Measurements from ENCODE around the gene CLDN16.

Gene CLDN16, protein sequence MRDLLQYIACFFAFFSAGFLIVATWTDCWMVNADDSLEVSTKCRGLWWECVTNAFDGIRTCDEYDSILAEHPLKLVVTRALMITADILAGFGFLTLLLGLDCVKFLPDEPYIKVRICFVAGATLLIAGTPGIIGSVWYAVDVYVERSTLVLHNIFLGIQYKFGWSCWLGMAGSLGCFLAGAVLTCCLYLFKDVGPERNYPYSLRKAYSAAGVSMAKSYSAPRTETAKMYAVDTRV

DNA sequence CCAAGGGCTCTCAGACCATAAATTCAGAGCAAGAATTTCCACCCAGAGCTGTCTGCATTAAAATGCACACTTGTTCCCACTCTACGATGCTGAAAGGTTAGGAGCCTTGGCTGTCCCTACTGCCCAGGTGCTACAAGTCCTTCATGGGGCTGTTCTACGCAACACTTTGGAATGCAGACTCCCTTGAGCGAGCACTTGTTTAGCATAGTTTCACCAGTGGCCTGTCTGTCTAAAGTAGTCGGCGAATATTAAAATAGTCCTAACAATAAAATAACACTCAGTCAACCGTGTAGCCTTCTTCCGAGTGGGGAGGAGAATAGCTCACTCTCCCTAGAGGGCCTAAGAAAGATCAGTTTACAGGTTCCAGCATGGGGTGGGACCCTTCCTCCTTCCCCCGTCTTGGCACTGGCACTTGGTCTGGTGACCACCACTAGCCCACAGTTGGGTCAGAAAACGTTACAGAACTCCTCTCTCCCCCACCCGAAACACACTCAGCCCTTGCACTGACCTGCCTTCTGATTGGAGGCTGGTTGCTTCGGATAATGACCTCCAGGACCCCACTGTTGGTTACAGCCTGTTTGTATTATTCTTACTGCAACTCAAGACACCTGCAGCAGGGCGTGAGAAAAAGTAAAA lies at the start of gene CLDN16:
TSS of gene CLDN16 (plus strand) at position 586 of the 636 bp plus-strand sequence. CDS start 167 bp downstream, outside the sequence.
- TF ChIP-seq, protein P1, sequence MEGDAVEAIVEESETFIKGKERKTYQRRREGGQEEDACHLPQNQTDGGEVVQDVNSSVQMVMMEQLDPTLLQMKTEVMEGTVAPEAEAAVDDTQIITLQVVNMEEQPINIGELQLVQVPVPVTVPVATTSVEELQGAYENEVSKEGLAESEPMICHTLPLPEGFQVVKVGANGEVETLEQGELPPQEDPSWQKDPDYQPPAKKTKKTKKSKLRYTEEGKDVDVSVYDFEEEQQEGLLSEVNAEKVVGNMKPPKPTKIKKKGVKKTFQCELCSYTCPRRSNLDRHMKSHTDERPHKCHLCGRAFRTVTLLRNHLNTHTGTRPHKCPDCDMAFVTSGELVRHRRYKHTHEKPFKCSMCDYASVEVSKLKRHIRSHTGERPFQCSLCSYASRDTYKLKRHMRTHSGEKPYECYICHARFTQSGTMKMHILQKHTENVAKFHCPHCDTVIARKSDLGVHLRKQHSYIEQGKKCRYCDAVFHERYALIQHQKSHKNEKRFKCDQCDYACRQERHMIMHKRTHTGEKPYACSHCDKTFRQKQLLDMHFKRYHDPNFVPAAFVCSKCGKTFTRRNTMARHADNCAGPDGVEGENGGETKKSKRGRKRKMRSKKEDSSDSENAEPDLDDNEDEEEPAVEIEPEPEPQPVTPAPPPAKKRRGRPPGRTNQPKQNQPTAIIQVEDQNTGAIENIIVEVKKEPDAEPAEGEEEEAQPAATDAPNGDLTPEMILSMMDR (IDR thresholded peaks at IDR 0.05; ENCODE audit: control extremely low read depth, extremely low read depth, low read depth, missing control alignments): no peak
- POLR2A ChIA-PET: no interaction called here
- CTCF ChIA-PET: interaction anchor here (1.4 to 1.7 kb wide), 3 partner anchors 11 to 17 kb away, joined by 3 to 5 read pairs (median 4); no protein-coding TSS in a partner anchor
- DNase-seq (ENCODE audit: extremely low spot score): no peak

DNA sequence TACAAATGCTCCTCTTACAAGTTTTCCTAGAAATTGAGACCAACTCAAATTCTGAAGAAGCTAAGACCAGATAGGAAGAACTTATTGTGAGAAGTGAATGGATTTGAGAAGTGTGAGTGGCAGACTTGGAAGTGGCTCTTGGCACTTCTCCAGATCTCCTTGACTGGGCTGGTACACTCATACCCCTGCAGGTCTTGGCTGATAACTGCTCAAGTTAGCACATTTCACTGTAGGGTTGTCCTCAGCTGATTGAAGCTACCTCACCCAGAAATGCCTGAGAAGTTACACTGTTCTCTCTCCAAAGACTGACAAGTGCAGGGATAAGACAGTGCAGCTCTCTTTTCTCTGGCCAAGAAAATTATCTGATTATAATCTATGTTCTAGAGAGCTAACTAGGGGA lies 49.2 kb upstream of the CLDN16 start:
- TF ChIP-seq, protein P1 (IDR thresholded peaks at IDR 0.05; ENCODE audit: control extremely low read depth, extremely low read depth, low read depth, missing control alignments): no peak
- DNase-seq (ENCODE audit: extremely low spot score): no peak
- CTCF ChIA-PET: interaction anchor here (1.0 to 3.5 kb wide), 4 partner anchors 12 to 392 kb away, joined by 4 to 17 read pairs (median 6); partner anchors contain the start of gene CLDN1
- POLR2A ChIA-PET: no interaction called here

DNA sequence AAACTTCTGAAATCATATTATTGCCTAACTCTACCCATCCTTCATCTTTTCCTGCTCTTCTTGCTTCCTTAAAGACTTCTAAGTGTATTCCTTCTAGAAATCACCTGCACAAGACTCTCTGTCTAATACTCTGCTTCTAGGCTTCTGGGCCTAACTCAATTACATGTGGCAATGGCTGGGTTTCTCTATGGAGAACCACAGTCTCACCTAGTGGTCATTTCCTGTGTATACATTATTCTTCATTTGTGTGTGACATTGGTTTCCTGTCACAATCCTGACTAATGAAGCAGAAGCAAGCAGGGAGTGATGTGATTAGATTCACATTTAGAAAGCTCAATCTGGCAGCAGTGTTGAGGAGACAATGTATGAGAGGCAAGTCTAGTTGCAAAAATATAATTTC lies 48.8 kb upstream of the CLDN16 start:
- CTCF ChIA-PET: interaction anchor here (1.0 to 3.5 kb wide), 4 partner anchors 12 to 392 kb away, joined by 4 to 17 read pairs (median 6); partner anchors contain the start of gene CLDN1
- POLR2A ChIA-PET: no interaction called here
- no peak for DNase-seq (ENCODE audit: extremely low spot score)
- TF ChIP-seq, protein P1 (IDR thresholded peaks at IDR 0.05; ENCODE audit: control extremely low read depth, extremely low read depth, low read depth, missing control alignments): peak; percentile 13

DNA sequence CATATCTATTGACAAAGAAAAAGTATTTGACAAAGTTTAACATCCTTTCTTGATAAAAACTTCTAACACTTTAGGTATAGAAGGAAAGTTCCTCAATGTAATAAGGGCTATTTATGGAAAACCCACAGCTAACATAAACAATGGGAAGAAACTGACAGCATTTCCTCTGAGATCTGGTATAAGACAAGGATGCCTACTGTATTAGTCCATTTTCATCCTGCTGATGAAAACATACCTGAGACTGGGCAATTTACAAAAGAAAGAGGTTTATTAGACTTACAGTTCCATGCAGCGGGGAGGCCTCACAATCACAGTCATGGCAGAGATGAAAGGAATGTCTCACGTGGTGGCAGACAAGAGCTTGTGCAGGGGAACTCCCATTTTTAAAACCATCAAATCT lies 47.9 kb upstream of the CLDN16 start:
- DNase-seq (ENCODE audit: extremely low spot score): no peak
- ChIA-PET POLR2A (no interaction called here), CTCF (no interaction called here)
- TF ChIP-seq, protein P1 (IDR thresholded peaks at IDR 0.05; ENCODE audit: control extremely low read depth, extremely low read depth, low read depth, missing control alignments): no peak

DNA sequence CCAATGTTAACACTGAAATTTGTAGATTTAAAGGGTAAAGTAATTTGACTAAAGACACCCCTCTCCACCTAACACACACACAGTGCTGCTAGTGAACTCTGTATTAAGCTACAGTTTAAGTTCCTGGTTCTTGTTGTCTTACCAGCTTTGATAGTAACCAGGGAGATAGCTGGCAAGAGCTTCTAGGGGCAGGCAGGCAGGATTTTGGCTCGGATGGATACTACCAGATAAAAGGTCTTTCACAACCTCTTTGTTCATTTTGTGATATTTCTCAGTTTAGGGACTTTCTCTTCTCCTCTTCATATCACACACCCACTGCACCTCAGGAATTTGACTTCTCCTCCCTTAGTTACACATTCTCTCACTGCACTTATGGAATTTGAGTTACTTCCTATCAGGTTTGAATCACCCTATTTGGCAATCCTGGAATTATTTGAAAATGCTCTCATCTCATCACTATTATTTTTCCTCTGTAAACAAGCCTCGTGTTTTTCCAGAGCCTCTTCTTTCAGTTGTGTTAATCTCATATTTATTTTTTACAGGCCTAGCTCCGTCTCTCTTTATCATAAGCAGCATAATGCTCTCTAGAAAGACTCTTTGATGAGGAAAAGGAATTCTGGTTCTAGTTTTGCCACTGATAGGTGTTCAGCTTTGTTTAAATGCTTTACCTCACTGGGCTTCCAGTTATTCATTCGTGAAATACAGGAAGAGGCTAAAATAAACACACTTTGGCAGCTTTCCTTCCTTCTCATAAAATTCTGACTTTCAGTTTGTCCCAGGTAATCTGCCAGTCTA lies 42.7 kb upstream of the CLDN16 start:
- POLR2A ChIA-PET: no interaction called here
- TF ChIP-seq, protein P1 (IDR thresholded peaks at IDR 0.05; ENCODE audit: control extremely low read depth, extremely low read depth, low read depth, missing control alignments): no peak
- CTCF ChIA-PET: interaction anchor here (1.2 to 1.9 kb wide), 3 partner anchors 12 to 23 kb away, joined by 4 to 8 read pairs (median 6); partner anchors contain the start of gene CLDN1
- no peak for DNase-seq (ENCODE audit: extremely low spot score)

DNA sequence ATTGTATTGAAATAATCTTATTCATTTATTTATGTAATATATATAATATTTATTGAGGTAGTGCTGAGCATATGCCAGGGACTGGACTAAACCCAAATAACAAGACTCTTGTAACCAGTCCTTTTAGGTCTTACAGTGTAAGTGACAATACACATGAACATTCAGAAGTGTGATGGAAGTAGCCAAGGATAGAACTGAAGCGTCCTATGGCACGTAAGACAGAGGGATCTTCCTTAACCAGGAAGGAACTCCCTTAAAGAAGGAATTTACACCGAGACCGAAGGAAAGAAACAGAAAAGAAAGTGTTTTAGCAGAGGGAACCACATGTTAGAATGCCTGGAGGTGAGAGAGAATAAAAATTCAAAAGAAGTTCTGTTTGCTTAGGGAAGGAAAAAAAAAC lies 42.1 kb upstream of the CLDN16 start:
- ChIA-PET POLR2A (no interaction called here), CTCF (interaction anchor here (1.2 to 1.9 kb wide), 2 partner anchors 11 to 24 kb away, joined by 4 to 8 read pairs; partner anchors contain the start of gene CLDN1)

More for the DNA sequence above, 42.1 kb upstream of the CLDN16 start:
- TF ChIP-seq, protein P1 (IDR thresholded peaks at IDR 0.05; ENCODE audit: control extremely low read depth, extremely low read depth, low read depth, missing control alignments): no peak
- no peak for DNase-seq (ENCODE audit: extremely low spot score)
